HCT116 (cell line): Measurements from ENCODE around the gene ZNF488. TPM values are rescaled to one million over a fixed set of nuclear protein-coding genes. Genes with fewer than 3 reads are reported as not detected.

Source experiments
- ATAC-seq: fragments of 200-7000 bp; cut with Tn5 transposase; 2 replicates; pipeline ENCODE4 v1.9.1; 2020; ENCODE audit warnings: mild to moderate bottlenecking, moderate library complexity
- BruUV-seq: library from RNA; stranded (reverse); fragments of 400-500 nt; replicated peaks from 2 replicates; lab custom pipeline; 2021; lab: Mats Ljungman, UMichigan
- CTCF ChIA-PET: fragments of 300-600 bp; sonication (Branson Sonifier 250); formaldehyde crosslinking; loops from one replicate; lab custom pipeline; 2021; ENCODE audit warnings: antibody characterized with exemption; lab: Charles Lee
- POLR2A ChIA-PET: fragments of 300-600, 350-600 bp; sonication (Branson Sonifier 250); formaldehyde crosslinking; loops from one replicate; lab custom pipeline; 2021; ENCODE audit warnings: antibody characterized with exemption; lab: Charles Lee
- RAD21 ChIA-PET, 2 experiments: fragments of 300-600 bp; sonication (Branson Sonifier 250); formaldehyde crosslinking; loops; one replicate each; lab custom pipeline; 2023; ENCODE audit warnings: low total read pairs in 2 of 2; ENCODE audit not compliant: uncharacterized antibody in 2 of 2, unreplicated experiment in 2 of 2, low non-redundant PET in 1 of 2; lab: Charles Lee
- DNase-seq: peaks from one replicate; pipeline ENCODE4 v3.0.0-alpha.2; 2010; ENCODE audit warnings: low read depth, low spot score
- H2AFZ ChIP-seq: fragments of 200-600 bp; shearing (Covaris generic), sonication (generic); 2 replicates; pipeline ENCODE4 v1.6.1; 2017; ENCODE audit warnings: low read depth, mixed run types, mixed read lengths, antibody characterized with exemption, low read length; ENCODE audit not compliant: poor library complexity, severe bottlenecking
- H3K27ac ChIP-seq: 2 replicates; pipeline ENCODE4 v1.5.1; 2012; ENCODE audit warnings: low read depth, low read length
- H3K27me3 ChIP-seq: fragments of 200-600 bp; sonication (generic); 2 replicates; pipeline ENCODE4 v1.6.1; 2016; ENCODE audit warnings: mixed run types, low read length, mixed read lengths; ENCODE audit not compliant: insufficient read depth
- H3K36me3 ChIP-seq, 2 experiments: fragments of 200-500 bp in 1 of 2; fragments of 200-600 bp in 1 of 2; sonication (Bioruptor generic) in 1 of 2; sonication (generic) in 1 of 2; 2 replicates each; pipeline versions ENCODE4 v1.5.1 to v1.6.1; 2014 to 2016; ENCODE audit warnings: low read length in 2 of 2, inconsistent platforms in 1 of 2, mixed read lengths in 1 of 2, mixed run types in 1 of 2; ENCODE audit not compliant: insufficient read depth in 2 of 2, control insufficient read depth in 1 of 2
- H3K4me1 ChIP-seq, 2 experiments: fragments of 200-600 bp in 1 of 2; sonication (generic) in 1 of 2; 2 replicates each; pipeline versions ENCODE4 v1.5.1 to v1.6.1; 2012 to 2017; ENCODE audit warnings: low read length in 2 of 2, inconsistent platforms in 1 of 2, mild to moderate bottlenecking in 1 of 2, mixed read lengths in 1 of 2, mixed run types in 1 of 2, moderate library complexity in 1 of 2; ENCODE audit not compliant: insufficient read depth in 2 of 2, control insufficient read depth in 1 of 2
- H3K4me2 ChIP-seq: fragments of 200-600 bp; sonication (generic); 2 replicates; pipeline ENCODE4 v1.6.1; 2017; ENCODE audit warnings: mixed run types, low read length, mixed read lengths
- H3K4me3 ChIP-seq, 2 experiments: fragments of 200-600 bp in 1 of 2; sonication (generic) in 1 of 2; replicated peaks in 1 of 2; 2 replicates each; pipeline ENCODE4 v1.5.1; 2011 to 2016; ENCODE audit warnings: low read length in 2 of 2, control low read depth in 1 of 2, low read depth in 1 of 2, mild to moderate bottlenecking in 1 of 2, mixed read lengths in 1 of 2, mixed run types in 1 of 2
- H3K79me2 ChIP-seq: fragments of 200-600 bp; sonication (generic); 2 replicates; pipeline ENCODE4 v1.6.1; 2017; ENCODE audit warnings: mild to moderate bottlenecking, mixed run types, low read length, moderate library complexity, mixed read lengths; ENCODE audit not compliant: insufficient read depth
- H3K9ac ChIP-seq: fragments of 200-600 bp; sonication (generic); 2 replicates; pipeline ENCODE4 v1.6.1; 2016; ENCODE audit warnings: low read length, mixed read lengths
- H3K9me2 ChIP-seq: fragments of 200-600 bp; sonication (generic), shearing (Covaris generic); 2 replicates; pipeline ENCODE4 v1.6.1; 2017; ENCODE audit warnings: mixed run types, mild to moderate bottlenecking, moderate library complexity; ENCODE audit not compliant: insufficient read depth
- H3K9me3 ChIP-seq, 2 experiments: fragments of 200-500 bp in 1 of 2; fragments of 200-600 bp in 1 of 2; sonication (Bioruptor generic) in 1 of 2; sonication (generic) in 1 of 2; 2 replicates each; pipeline ENCODE4 v1.6.1; 2014 to 2017; ENCODE audit warnings: low read length in 2 of 2, mixed read lengths in 2 of 2, inconsistent platforms in 1 of 2, low read depth in 1 of 2, mild to moderate bottlenecking in 1 of 2, mixed run types in 1 of 2, moderate library complexity in 1 of 2; ENCODE audit not compliant: control insufficient read depth in 1 of 2, insufficient read depth in 1 of 2
- H4K20me1 ChIP-seq: fragments of 200-600 bp; sonication (generic), shearing (Covaris generic); 2 replicates; pipeline ENCODE4 v1.6.1; 2017; ENCODE audit warnings: mixed run types, mild to moderate bottlenecking, moderate library complexity; ENCODE audit not compliant: insufficient read depth
- CEBPB ChIP-seq: IDR thresholded peaks from 2 replicates; pipeline ENCODE4 v1.6.1; 2012; ENCODE audit warnings: low read depth
- ELF1 ChIP-seq: IDR thresholded peaks from 2 replicates; pipeline ENCODE4 v1.6.1; 2012; ENCODE audit warnings: low read depth, borderline replicate concordance
- RAD21 ChIP-seq: IDR thresholded peaks from 2 replicates; pipeline ENCODE4 v1.6.1; 2012; ENCODE audit warnings: low read depth, mild to moderate bottlenecking
- SRF ChIP-seq: IDR thresholded peaks from 2 replicates; pipeline ENCODE4 v1.6.1; 2012; ENCODE audit warnings: low read depth
- YY1 ChIP-seq: IDR thresholded peaks from 2 replicates; pipeline ENCODE4 v1.6.1; 2011; ENCODE audit warnings: low read length, low read depth, moderate library complexity, mild to moderate bottlenecking; ENCODE audit not compliant: insufficient replicate concordance; ENCODE audit errors: extremely low read depth
- ZFX ChIP-seq: fragments of 450-650 bp; IDR thresholded peaks from 2 replicates; pipeline ENCODE4 v1.6.1; 2017
- ZNF274 ChIP-seq: fragments of 200-500 bp; sonication (Bioruptor generic); IDR thresholded peaks from 2 replicates; pipeline ENCODE4 v1.6.1; 2014; ENCODE audit warnings: mild to moderate bottlenecking, low read depth, low read length, inconsistent platforms
- intact Hi-C: fragments of 100-400 bp; cut with micrococcal nuclease; formaldehyde crosslinking; loops from 2 replicates; pipeline ENCODE4 v1.10.0; 2022
- total RNA-seq: library from RNA; stranded (reverse); gene quantifications from one replicate; pipeline ENCODE4 v1.2.1, GENCODE V29; 2021; ENCODE audit not compliant: unreplicated experiment
- TF ChIP-seq, protein P1 (sequence below): IDR thresholded peaks from 2 replicates; pipeline ENCODE4 v1.6.1; 2012

ZNF488 gene
- total RNA-seq, 1 experiment from 2014 or later, result 3.9 TPM

DNA sequence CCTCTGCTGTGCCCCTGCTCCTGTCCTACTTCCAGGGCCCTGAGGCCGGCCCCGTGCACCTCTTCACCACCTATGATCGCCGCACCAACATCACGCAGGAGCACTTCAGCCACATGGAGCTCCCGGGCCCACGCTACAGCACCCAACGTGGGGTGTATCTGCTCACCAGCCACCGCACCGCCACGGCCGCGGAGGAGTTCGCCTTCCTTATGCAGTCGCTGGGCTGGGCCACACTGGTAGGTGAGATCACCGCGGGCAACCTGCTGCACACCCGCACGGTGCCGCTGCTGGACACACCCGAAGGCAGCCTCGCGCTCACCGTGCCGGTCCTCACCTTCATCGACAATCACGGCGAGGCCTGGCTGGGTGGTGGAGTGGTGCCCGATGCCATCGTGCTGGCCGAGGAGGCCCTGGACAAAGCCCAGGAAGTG, 34.1 kb downstream of the ZNF488 start:
- Histone ChIP-seq H3K9ac (no peak overlapping the region), H3K4me1 (no peaks in the 10 kb centered on the region), H3K27ac (no peak overlapping the region), H3K9me2 (no peaks in the 10 kb centered on the region), H3K79me2 (no peaks in the 10 kb centered on the region), H3K9me3 (no peaks in the 10 kb centered on the region), H3K4me2 (no peak overlapping the region), H4K20me1 (no peaks in the 10 kb centered on the region), H3K4me3 (no peak overlapping the region), H3K27me3 (no peaks in the 10 kb centered on the region), H3K36me3 (no peaks in the 10 kb centered on the region), H2AFZ (no peak overlapping the region)
- DNase-seq, result no peak
- RAD21 ChIA-PET, result no interaction called here
- no peak for ATAC-seq
- TF ChIP-seq CEBPB (no peak), SRF (no peak), RAD21 (no peak), ELF1 (no peak), ZNF274 (no peak), YY1 (no peak)
- intact Hi-C loops, result no loop called here
- POLR2A ChIA-PET, result no interaction called here
- no TSS peak for BruUV-seq
- CTCF ChIA-PET, result no interaction called here

DNA sequence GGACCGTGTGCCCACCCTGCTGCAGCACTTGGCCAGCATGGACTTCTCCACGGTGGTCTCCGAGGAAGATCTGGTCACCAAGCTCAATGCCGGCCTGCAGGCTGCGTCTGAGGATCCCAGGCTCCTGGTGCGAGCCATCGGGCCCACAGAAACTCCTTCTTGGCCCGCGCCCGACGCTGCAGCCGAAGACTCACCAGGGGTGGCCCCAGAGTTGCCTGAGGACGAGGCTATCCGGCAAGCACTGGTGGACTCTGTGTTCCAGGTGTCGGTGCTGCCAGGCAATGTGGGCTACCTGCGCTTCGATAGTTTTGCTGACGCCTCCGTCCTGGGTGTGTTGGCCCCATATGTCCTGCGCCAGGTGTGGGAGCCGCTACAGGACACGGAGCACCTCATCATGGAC, 34.6 kb downstream of the ZNF488 start:
- no peak overlapping the region for H3K9ac ChIP-seq
- no peak for ATAC-seq
- CTCF ChIA-PET, result no interaction called here

More for the DNA sequence above, 34.6 kb downstream of the ZNF488 start:
- TF ChIP-seq YY1, result no peak
- no peak for TF ChIP-seq SRF
- TF ChIP-seq, protein P1, sequence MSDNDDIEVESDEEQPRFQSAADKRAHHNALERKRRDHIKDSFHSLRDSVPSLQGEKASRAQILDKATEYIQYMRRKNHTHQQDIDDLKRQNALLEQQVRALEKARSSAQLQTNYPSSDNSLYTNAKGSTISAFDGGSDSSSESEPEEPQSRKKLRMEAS, result no peak
- TF ChIP-seq ZFX, result no peak
- BruUV-seq, result no TSS peak
- Histone ChIP-seq H3K4me1 (no peaks in the 10 kb centered on the region), H2AFZ (no peak overlapping the region), H3K9me2 (no peaks in the 10 kb centered on the region), H3K79me2 (no peaks in the 10 kb centered on the region), H4K20me1 (no peaks in the 10 kb centered on the region), H3K36me3 (no peaks in the 10 kb centered on the region), H3K9me3 (no peaks in the 10 kb centered on the region), H3K4me3 (no peak overlapping the region), H3K4me2 (no peak overlapping the region), H3K27me3 (no peaks in the 10 kb centered on the region), H3K27ac (no peak overlapping the region)
- RAD21 ChIA-PET, result no interaction called here
- DNase-seq, result no peak
- intact Hi-C loops, result no loop called here
- POLR2A ChIA-PET, result no interaction called here
